OCI-LY3 (cell line): ENCODE results near the gene LACTBL1.

ENCODE experiments used
- CTCF ChIP-seq: fragments of 200-600, 300-600 bp; sonication (generic); IDR thresholded peaks from 2 replicates; pipeline ENCODE4 v1.5.1; 2014; ENCODE audit warnings: antibody characterized with exemption, low read length, low read depth
- EZH2phosphoT487 ChIP-seq: fragments of 200-600 bp; shearing (Covaris generic); IDR thresholded peaks from 2 replicates; pipeline ENCODE4 v1.6.1; 2018; ENCODE audit warnings: antibody characterized with exemption, mixed run types, low read depth

GRCh38 chr1:23007106-23007505 is 34.4 kb upstream of the LACTBL1 start:
- TF ChIP-seq CTCF (no peak), EZH2phosphoT487 (no peak)
